Measurements from ENCODE around the gene SNRPD3. TPM values are rescaled to one million over a fixed set of nuclear protein-coding genes. Genes with fewer than 3 reads are reported as not detected.
"Not testable (repeated sequence)": the region's sequence is repeated elsewhere in the genome, so short reads cannot be mapped to it uniquely, and the experiment has no call there.

Gene SNRPD3
- total RNA-seq, 2 donors from 2014 or later: 152 to 169 TPM

DNA sequence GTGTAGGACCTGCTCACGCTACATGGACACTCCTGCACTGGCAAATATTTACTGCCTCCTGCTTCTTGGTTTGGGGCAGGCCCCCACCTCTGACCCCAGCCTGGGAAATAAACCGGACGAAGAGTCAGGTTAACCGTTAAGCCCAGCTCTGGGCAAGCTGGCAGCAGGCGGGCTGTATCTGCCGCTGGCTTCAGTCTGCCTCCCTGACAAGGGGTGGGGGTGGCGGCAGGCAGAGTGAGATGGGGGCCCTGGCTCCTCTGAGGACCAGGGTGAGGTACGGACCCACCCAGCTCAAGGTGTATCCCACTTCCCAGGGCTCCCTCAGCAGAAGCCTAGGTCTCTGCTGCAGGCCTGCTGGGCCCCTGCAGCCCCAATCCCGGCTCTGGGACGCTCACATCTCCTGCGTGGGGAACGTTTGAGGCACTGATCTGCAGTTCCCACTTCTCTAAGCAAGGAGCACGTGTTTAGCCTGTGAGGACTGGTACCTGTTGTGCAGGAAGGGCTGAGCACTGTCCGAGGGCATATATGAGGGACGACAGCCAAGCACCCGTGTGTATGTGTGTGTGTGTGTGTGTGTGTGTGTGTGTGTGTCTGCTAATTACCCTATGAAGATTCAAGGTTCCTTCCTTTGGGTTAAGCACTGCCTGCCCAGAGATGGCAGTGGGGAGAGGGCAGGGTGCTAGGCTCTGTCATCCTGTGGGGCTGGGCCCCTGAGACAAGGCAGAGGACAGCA, 38.2 kb downstream of the SNRPD3 start:
- intact Hi-C loops (cut with DNase I): no loop called here
- DNase-seq (ENCODE audit: low spot score): no peak

GRCh38 chr22:24594569-24595120, 38.8 kb downstream of the SNRPD3 start:
- DNase-seq (ENCODE audit: low spot score): peak; percentile 64
- intact Hi-C loops (cut with DNase I): no loop called here

More for the DNA sequence above, 38.2 kb downstream of the SNRPD3 start:
- WGBS: 53% methylated on average over 16 of the region's 16 CpGs
- Histone ChIP-seq H3K4me3 (no peak overlapping the region), H3K36me3 (no peaks in the 10 kb centered on the region), H3K4me1 (replicated peaks) (peaks cover 30% of the 10 kb centered on the region), H3K27ac (peak overlapping the region; percentile 81 to 86), H3K27me3 (replicated peaks; ENCODE audit: insufficient read depth) (no peaks in the 10 kb centered on the region), H3K9me3 (no peaks in the 10 kb centered on the region)
- no peak for TF ChIP-seq POLR2AphosphoS5 (IDR thresholded peaks at IDR 0.05)
- TF ChIP-seq, protein P1, sequence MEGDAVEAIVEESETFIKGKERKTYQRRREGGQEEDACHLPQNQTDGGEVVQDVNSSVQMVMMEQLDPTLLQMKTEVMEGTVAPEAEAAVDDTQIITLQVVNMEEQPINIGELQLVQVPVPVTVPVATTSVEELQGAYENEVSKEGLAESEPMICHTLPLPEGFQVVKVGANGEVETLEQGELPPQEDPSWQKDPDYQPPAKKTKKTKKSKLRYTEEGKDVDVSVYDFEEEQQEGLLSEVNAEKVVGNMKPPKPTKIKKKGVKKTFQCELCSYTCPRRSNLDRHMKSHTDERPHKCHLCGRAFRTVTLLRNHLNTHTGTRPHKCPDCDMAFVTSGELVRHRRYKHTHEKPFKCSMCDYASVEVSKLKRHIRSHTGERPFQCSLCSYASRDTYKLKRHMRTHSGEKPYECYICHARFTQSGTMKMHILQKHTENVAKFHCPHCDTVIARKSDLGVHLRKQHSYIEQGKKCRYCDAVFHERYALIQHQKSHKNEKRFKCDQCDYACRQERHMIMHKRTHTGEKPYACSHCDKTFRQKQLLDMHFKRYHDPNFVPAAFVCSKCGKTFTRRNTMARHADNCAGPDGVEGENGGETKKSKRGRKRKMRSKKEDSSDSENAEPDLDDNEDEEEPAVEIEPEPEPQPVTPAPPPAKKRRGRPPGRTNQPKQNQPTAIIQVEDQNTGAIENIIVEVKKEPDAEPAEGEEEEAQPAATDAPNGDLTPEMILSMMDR (IDR thresholded peaks at IDR 0.05): no peak
- no peak for TF ChIP-seq POLR2A (IDR thresholded peaks at IDR 0.05)

DNA sequence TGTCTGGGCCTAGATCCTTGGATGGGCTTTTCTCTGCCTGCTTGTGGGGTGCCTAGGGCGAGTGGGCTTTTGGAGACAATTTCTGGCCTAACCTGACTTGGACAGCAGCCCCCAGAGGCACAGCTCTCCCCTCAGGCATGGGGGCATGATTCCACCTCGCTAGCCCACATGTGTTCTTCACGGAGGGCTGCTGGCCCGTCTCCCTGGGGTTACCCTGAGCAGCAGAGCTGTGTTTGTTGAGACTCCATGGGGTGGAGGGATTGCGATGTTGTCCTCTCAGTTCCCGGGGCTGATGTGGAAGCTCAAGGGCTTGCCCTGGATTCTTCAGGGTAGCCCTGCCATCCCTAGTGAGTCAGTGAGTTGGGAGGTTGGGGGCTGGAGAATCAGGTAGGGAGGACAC, 39.4 kb downstream of the SNRPD3 start:
- no peaks in the 10 kb centered on the region for H3K36me3 ChIP-seq
- H3K4me1 ChIP-seq (replicated peaks): peaks cover 24% of the 10 kb centered on the region
- no peak for DNase-seq (ENCODE audit: low spot score)
- peak overlapping the region; percentile 81 to 86 for H3K27ac ChIP-seq
- TF ChIP-seq, protein P1 (IDR thresholded peaks at IDR 0.05): no peak
- TF ChIP-seq POLR2A (IDR thresholded peaks at IDR 0.05): no peak
- TF ChIP-seq POLR2AphosphoS5 (IDR thresholded peaks at IDR 0.05): no peak
- 88% methylated on average over 6 of the region's 6 CpGs for whole genome bisulfite sequencing
- H3K4me3 ChIP-seq: no peak overlapping the region
- no peaks in the 10 kb centered on the region for H3K27me3 ChIP-seq (replicated peaks; ENCODE audit: insufficient read depth)
- no peaks in the 10 kb centered on the region for H3K9me3 ChIP-seq
- intact Hi-C loops (cut with DNase I): no loop called here

More at GRCh38 chr22:24594569-24595120, 38.8 kb downstream of the SNRPD3 start:
- whole genome bisulfite sequencing: 42% methylated on average over 7 of the region's 7 CpGs
- H3K9me3 ChIP-seq: no peaks in the 10 kb centered on the region
- H3K27ac ChIP-seq: peak overlapping the region; percentile 81 to 86
- peak overlapping the region in 1 of 2 donors; percentile 11 for H3K4me3 ChIP-seq
- peaks cover 24% of the 10 kb centered on the region for H3K4me1 ChIP-seq (replicated peaks)
- TF ChIP-seq, protein P1 (IDR thresholded peaks at IDR 0.05): no peak
- TF ChIP-seq POLR2AphosphoS5 (IDR thresholded peaks at IDR 0.05) (no peak), POLR2A (IDR thresholded peaks at IDR 0.05) (no peak)
- H3K36me3 ChIP-seq: no peaks in the 10 kb centered on the region
- no peaks in the 10 kb centered on the region for H3K27me3 ChIP-seq (replicated peaks; ENCODE audit: insufficient read depth)

GRCh38 chr22:24595863-24596262, 40.1 kb downstream of the SNRPD3 start:
- intact Hi-C loops (cut with DNase I): no loop called here
- H3K27ac ChIP-seq: peak overlapping the region; percentile 81 to 86

DNA sequence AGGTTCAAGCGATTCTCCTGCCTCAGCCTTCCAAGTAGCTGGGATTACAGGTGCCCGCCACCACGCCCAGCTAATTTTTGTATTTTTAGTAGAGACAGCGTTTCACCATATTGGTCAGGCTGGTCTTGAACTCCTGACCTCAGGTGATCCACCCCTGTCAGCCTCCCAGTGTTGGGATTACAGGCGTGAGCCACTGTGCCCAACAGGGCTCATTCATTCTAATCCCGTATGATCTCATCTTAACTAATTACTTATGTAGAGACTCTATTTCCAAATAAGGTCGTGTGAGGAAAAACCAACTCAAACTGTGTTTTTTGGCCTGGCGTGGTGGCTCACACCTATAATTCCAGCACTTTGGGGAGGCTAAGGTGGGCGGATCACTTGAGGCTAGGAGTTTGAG, 41.3 kb downstream of the SNRPD3 start:
- H3K36me3 ChIP-seq; H3K27ac ChIP-seq; H3K27me3 ChIP-seq (replicated peaks; ENCODE audit: insufficient read depth); H3K9me3 ChIP-seq; H3K4me3 ChIP-seq; intact Hi-C loops (cut with DNase I); DNase-seq (ENCODE audit: low spot score): not testable (repeated sequence)
- peaks cover 21% of the 10 kb centered on the region for H3K4me1 ChIP-seq (replicated peaks)
- 87% methylated on average over 9 of the region's 9 CpGs for WGBS

More at GRCh38 chr22:24595863-24596262, 40.1 kb downstream of the SNRPD3 start:
- Histone ChIP-seq H3K4me3 (no peak overlapping the region), H3K4me1 (replicated peaks) (peaks cover 24% of the 10 kb centered on the region), H3K36me3 (no peaks in the 10 kb centered on the region), H3K9me3 (no peaks in the 10 kb centered on the region), H3K27me3 (replicated peaks; ENCODE audit: insufficient read depth) (no peaks in the 10 kb centered on the region)
- peak; percentile 51 for DNase-seq (ENCODE audit: low spot score)
- 71% methylated on average over 4 of the region's 4 CpGs for WGBS
- TF ChIP-seq, protein P1 (IDR thresholded peaks at IDR 0.05): no peak
- TF ChIP-seq POLR2AphosphoS5 (IDR thresholded peaks at IDR 0.05): peak; percentile 75

All from prostate gland (tissue), 2 donors.